HCT116 (cell line): ENCODE data around the gene ASAP3. TPM values are rescaled to one million over a fixed set of nuclear protein-coding genes. Genes with fewer than 3 reads are reported as not detected.
A peak's percentile ranks its signal among the peaks of the same experiment; 100 is the strongest.

Source experiments
- ATAC-seq: fragments of 200-7000 bp; cut with Tn5 transposase; 2 replicates; pipeline ENCODE4 v1.9.1; 2020; ENCODE audit warnings: mild to moderate bottlenecking, moderate library complexity
- BruUV-seq: library from RNA; stranded (reverse); fragments of 400-500 nt; replicated peaks from 2 replicates; lab custom pipeline; 2021; lab: Mats Ljungman, UMichigan
- CTCF ChIA-PET: fragments of 300-600 bp; sonication (Branson Sonifier 250); formaldehyde crosslinking; loops from one replicate; lab custom pipeline; 2021; ENCODE audit warnings: antibody characterized with exemption; lab: Charles Lee
- POLR2A ChIA-PET: fragments of 300-600, 350-600 bp; sonication (Branson Sonifier 250); formaldehyde crosslinking; loops from one replicate; lab custom pipeline; 2021; ENCODE audit warnings: antibody characterized with exemption; lab: Charles Lee
- RAD21 ChIA-PET, 2 experiments: fragments of 300-600 bp; sonication (Branson Sonifier 250); formaldehyde crosslinking; loops; one replicate each; lab custom pipeline; 2023; ENCODE audit warnings: low total read pairs in 2 of 2; ENCODE audit not compliant: uncharacterized antibody in 2 of 2, unreplicated experiment in 2 of 2, low non-redundant PET in 1 of 2; lab: Charles Lee
- DNase-seq: peaks from one replicate; pipeline ENCODE4 v3.0.0-alpha.2; 2010; ENCODE audit warnings: low read depth, low spot score
- H2AFZ ChIP-seq: fragments of 200-600 bp; shearing (Covaris generic), sonication (generic); 2 replicates; pipeline ENCODE4 v1.6.1; 2017; ENCODE audit warnings: low read depth, mixed run types, mixed read lengths, antibody characterized with exemption, low read length; ENCODE audit not compliant: poor library complexity, severe bottlenecking
- H3K27ac ChIP-seq: 2 replicates; pipeline ENCODE4 v1.5.1; 2012; ENCODE audit warnings: low read depth, low read length
- H3K27me3 ChIP-seq: fragments of 200-600 bp; sonication (generic); 2 replicates; pipeline ENCODE4 v1.6.1; 2016; ENCODE audit warnings: mixed run types, low read length, mixed read lengths; ENCODE audit not compliant: insufficient read depth
- H3K36me3 ChIP-seq, 2 experiments: fragments of 200-500 bp in 1 of 2; fragments of 200-600 bp in 1 of 2; sonication (Bioruptor generic) in 1 of 2; sonication (generic) in 1 of 2; 2 replicates each; pipeline versions ENCODE4 v1.5.1 to v1.6.1; 2014 to 2016; ENCODE audit warnings: low read length in 2 of 2, inconsistent platforms in 1 of 2, mixed read lengths in 1 of 2, mixed run types in 1 of 2; ENCODE audit not compliant: insufficient read depth in 2 of 2, control insufficient read depth in 1 of 2
- H3K4me1 ChIP-seq, 2 experiments: fragments of 200-600 bp in 1 of 2; sonication (generic) in 1 of 2; 2 replicates each; pipeline versions ENCODE4 v1.5.1 to v1.6.1; 2012 to 2017; ENCODE audit warnings: low read length in 2 of 2, inconsistent platforms in 1 of 2, mild to moderate bottlenecking in 1 of 2, mixed read lengths in 1 of 2, mixed run types in 1 of 2, moderate library complexity in 1 of 2; ENCODE audit not compliant: insufficient read depth in 2 of 2, control insufficient read depth in 1 of 2
- H3K4me2 ChIP-seq: fragments of 200-600 bp; sonication (generic); 2 replicates; pipeline ENCODE4 v1.6.1; 2017; ENCODE audit warnings: mixed run types, low read length, mixed read lengths
- H3K4me3 ChIP-seq, 2 experiments: fragments of 200-600 bp in 1 of 2; sonication (generic) in 1 of 2; replicated peaks in 1 of 2; 2 replicates each; pipeline ENCODE4 v1.5.1; 2011 to 2016; ENCODE audit warnings: low read length in 2 of 2, control low read depth in 1 of 2, low read depth in 1 of 2, mild to moderate bottlenecking in 1 of 2, mixed read lengths in 1 of 2, mixed run types in 1 of 2
- H3K79me2 ChIP-seq: fragments of 200-600 bp; sonication (generic); 2 replicates; pipeline ENCODE4 v1.6.1; 2017; ENCODE audit warnings: mild to moderate bottlenecking, mixed run types, low read length, moderate library complexity, mixed read lengths; ENCODE audit not compliant: insufficient read depth
- H3K9ac ChIP-seq: fragments of 200-600 bp; sonication (generic); 2 replicates; pipeline ENCODE4 v1.6.1; 2016; ENCODE audit warnings: low read length, mixed read lengths
- H3K9me2 ChIP-seq: fragments of 200-600 bp; sonication (generic), shearing (Covaris generic); 2 replicates; pipeline ENCODE4 v1.6.1; 2017; ENCODE audit warnings: mixed run types, mild to moderate bottlenecking, moderate library complexity; ENCODE audit not compliant: insufficient read depth
- H3K9me3 ChIP-seq, 2 experiments: fragments of 200-500 bp in 1 of 2; fragments of 200-600 bp in 1 of 2; sonication (Bioruptor generic) in 1 of 2; sonication (generic) in 1 of 2; 2 replicates each; pipeline ENCODE4 v1.6.1; 2014 to 2017; ENCODE audit warnings: low read length in 2 of 2, mixed read lengths in 2 of 2, inconsistent platforms in 1 of 2, low read depth in 1 of 2, mild to moderate bottlenecking in 1 of 2, mixed run types in 1 of 2, moderate library complexity in 1 of 2; ENCODE audit not compliant: control insufficient read depth in 1 of 2, insufficient read depth in 1 of 2
- H4K20me1 ChIP-seq: fragments of 200-600 bp; sonication (generic), shearing (Covaris generic); 2 replicates; pipeline ENCODE4 v1.6.1; 2017; ENCODE audit warnings: mixed run types, mild to moderate bottlenecking, moderate library complexity; ENCODE audit not compliant: insufficient read depth
- CBX3 ChIP-seq: IDR thresholded peaks from 2 replicates; pipeline ENCODE4 v1.6.1; 2012; ENCODE audit warnings: low read depth
- CEBPB ChIP-seq: IDR thresholded peaks from 2 replicates; pipeline ENCODE4 v1.6.1; 2012; ENCODE audit warnings: low read depth
- CTCF ChIP-seq, 3 experiments: fragments of 200-600 bp in 1 of 3; sonication (generic) in 1 of 3; IDR thresholded peaks in 2 of 3; conservative IDR thresholded peaks in 1 of 3; 2 replicates each; pipeline ENCODE4 v1.5.1; 2012 to 2017; ENCODE audit warnings: low read depth in 2 of 3, low read length in 2 of 3, antibody characterized with exemption in 1 of 3, borderline replicate concordance in 1 of 3, control low read depth in 1 of 3, mild to moderate bottlenecking in 1 of 3, mixed read lengths in 1 of 3, mixed run types in 1 of 3, moderate library complexity in 1 of 3; ENCODE audit not compliant: insufficient read depth in 1 of 3
- EZH2 ChIP-seq: fragments of 200-600 bp; sonication (generic); IDR thresholded peaks from 2 replicates; pipeline ENCODE4 v1.6.1; 2017; ENCODE audit warnings: antibody characterized with exemption, mixed run types
- EZH2phosphoT487 ChIP-seq: fragments of 200-600 bp; IDR thresholded peaks from 2 replicates; pipeline ENCODE4 v1.6.1; 2018; ENCODE audit warnings: antibody characterized with exemption, borderline replicate concordance
- FOSL1 ChIP-seq: IDR thresholded peaks from 2 replicates; pipeline ENCODE4 v1.6.1; 2012; ENCODE audit warnings: low read depth
- JUND ChIP-seq: IDR thresholded peaks from 2 replicates; pipeline ENCODE4 v1.6.1; 2012
- POLR2A ChIP-seq: IDR thresholded peaks from 2 replicates; pipeline ENCODE4 v1.7.0; 2011; ENCODE audit warnings: borderline replicate concordance; ENCODE audit not compliant: insufficient read depth, insufficient read length; ENCODE audit errors: extremely low read depth
- POLR2AphosphoS5 ChIP-seq: IDR thresholded peaks from 2 replicates; pipeline ENCODE4 v1.6.1; 2011; ENCODE audit warnings: mild to moderate bottlenecking, low read depth, low read length, moderate library complexity
- RAD21 ChIP-seq: IDR thresholded peaks from 2 replicates; pipeline ENCODE4 v1.6.1; 2012; ENCODE audit warnings: low read depth, mild to moderate bottlenecking
- REST ChIP-seq: IDR thresholded peaks from 2 replicates; pipeline ENCODE4 v1.6.1; 2012; ENCODE audit warnings: low read depth
- SP1 ChIP-seq: IDR thresholded peaks from 2 replicates; pipeline ENCODE4 v1.6.1; 2012; ENCODE audit warnings: low read depth
- TCF7L2 ChIP-seq: IDR thresholded peaks from 2 replicates; pipeline ENCODE4 v1.7.0; 2011; ENCODE audit warnings: borderline replicate concordance, inconsistent platforms; ENCODE audit not compliant: insufficient read depth, insufficient read length; ENCODE audit errors: extremely low read depth
- YY1 ChIP-seq: IDR thresholded peaks from 2 replicates; pipeline ENCODE4 v1.6.1; 2011; ENCODE audit warnings: low read length, low read depth, moderate library complexity, mild to moderate bottlenecking; ENCODE audit not compliant: insufficient replicate concordance; ENCODE audit errors: extremely low read depth
- ZFX ChIP-seq: fragments of 450-650 bp; IDR thresholded peaks from 2 replicates; pipeline ENCODE4 v1.6.1; 2017
- ZNF274 ChIP-seq: fragments of 200-500 bp; sonication (Bioruptor generic); IDR thresholded peaks from 2 replicates; pipeline ENCODE4 v1.6.1; 2014; ENCODE audit warnings: mild to moderate bottlenecking, low read depth, low read length, inconsistent platforms
- intact Hi-C: fragments of 100-400 bp; cut with micrococcal nuclease; formaldehyde crosslinking; loops from 2 replicates; pipeline ENCODE4 v1.10.0; 2022
- total RNA-seq: library from RNA; stranded (reverse); gene quantifications from one replicate; pipeline ENCODE4 v1.2.1, GENCODE V29; 2021; ENCODE audit not compliant: unreplicated experiment
- TF ChIP-seq, protein P1 (sequence below): IDR thresholded peaks from 2 replicates; pipeline ENCODE4 v1.6.1; 2012

ASAP3 gene
- total RNA-seq, 1 experiment from 2014 or later: 19.7 TPM

GRCh38 chr1:23452011-23452411, 32.0 kb downstream of the ASAP3 start:
- DNase-seq (peak; percentile 24), ATAC-seq (peak; percentile 92)
- no peaks in the 10 kb centered on the region for H3K79me2 ChIP-seq
- H3K4me3 ChIP-seq: peak overlapping the region in 1 of 2 experiments; percentile 4; a peak in 1 of 4 replicates
- H3K9me2 ChIP-seq: no peaks in the 10 kb centered on the region
- H3K27ac ChIP-seq: no peak overlapping the region
- no peak for TF ChIP-seq POLR2A
- no peak for TF ChIP-seq EZH2phosphoT487
- TF ChIP-seq EZH2: no peak
- TF ChIP-seq SP1: peak; percentile 63
- TF ChIP-seq ZFX: no peak
- no peak for TF ChIP-seq YY1
- no peak for TF ChIP-seq TCF7L2
- TF ChIP-seq, protein P1, sequence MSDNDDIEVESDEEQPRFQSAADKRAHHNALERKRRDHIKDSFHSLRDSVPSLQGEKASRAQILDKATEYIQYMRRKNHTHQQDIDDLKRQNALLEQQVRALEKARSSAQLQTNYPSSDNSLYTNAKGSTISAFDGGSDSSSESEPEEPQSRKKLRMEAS: peak; percentile 62; the same call in 1 of the 2 replicates
- no peak; the same call in 1 of the 2 replicates for TF ChIP-seq RAD21
- no peak for TF ChIP-seq CTCF (IDR thresholded peaks at IDR 0.05 in 2 of 3, conservative IDR thresholded peaks at IDR 0.05 in 1 of 3; ENCODE audit: borderline replicate concordance in 1 of 3, insufficient read depth in 1 of 3, low read depth in 2 of 3, low read length in 2 of 3)
- TF ChIP-seq CEBPB: no peak
- TF ChIP-seq JUND: no peak
- TF ChIP-seq FOSL1: no peak
- peak; percentile 48; the same call in 1 of the 2 replicates for TF ChIP-seq POLR2AphosphoS5
- TF ChIP-seq ZNF274: no peak
- no peak for TF ChIP-seq REST
- peak; percentile 65; the same call in 1 of the 2 replicates for TF ChIP-seq CBX3
- BruUV-seq: no TSS peak
- ChIA-PET RAD21 (no interaction called here), CTCF (no interaction called here), POLR2A (interaction anchor here (0.9 kb wide), 1 partner anchor 32 kb away, joined by 4 read pairs; the partner anchor contains the start of gene ASAP3)
- H2AFZ ChIP-seq: no peak overlapping the region
- intact Hi-C loops: no loop called here
- no peaks in the 10 kb centered on the region for H3K36me3 ChIP-seq
- peak overlapping the region; percentile 60 for H3K4me2 ChIP-seq
- no peaks in the 10 kb centered on the region for H3K9me3 ChIP-seq
- H3K27me3 ChIP-seq: no peaks in the 10 kb centered on the region
- H4K20me1 ChIP-seq: no peaks in the 10 kb centered on the region
- peaks cover 14 to 21% of the 10 kb centered on the region in 2 experiments for H3K4me1 ChIP-seq
- H3K9ac ChIP-seq: peak overlapping the region; percentile 15
